SU-DHL-6 (cell line): ENCODE measurements around the gene CADM2.

Experiments
- H2AFZ ChIP-seq: fragments of 200-600 bp; sonication (generic); 2 replicates; pipeline ENCODE4 v1.6.1; 2014; ENCODE audit warnings: low read depth, mild to moderate bottlenecking, moderate library complexity, mixed read lengths, antibody characterized with exemption, low read length; ENCODE audit not compliant: severe bottlenecking
- H3F3A ChIP-seq: fragments of 200-600 bp; shearing (Covaris generic); 2 replicates; pipeline ENCODE4 v1.6.0; 2016; ENCODE audit warnings: antibody characterized with exemption, mild to moderate bottlenecking; ENCODE audit not compliant: insufficient read depth
- H3K27ac ChIP-seq: fragments of 200-600 bp; sonication (generic); 2 replicates; pipeline ENCODE4 v1.5.1; 2016; ENCODE audit warnings: low read depth, mild to moderate bottlenecking, low read length, moderate library complexity, mixed read lengths
- H3K27me3 ChIP-seq: fragments of 200-600 bp; sonication (generic), shearing (Covaris generic); 2 replicates; pipeline ENCODE4 v1.6.0; 2014; ENCODE audit warnings: mild to moderate bottlenecking, low read length
- H3K36me3 ChIP-seq: fragments of 200-600 bp; sonication (generic); 2 replicates; pipeline ENCODE4 v1.6.1; 2014; ENCODE audit warnings: mild to moderate bottlenecking, low read length, mixed read lengths
- H3K4me2 ChIP-seq: fragments of 300-600, 200-600 bp; shearing (Covaris generic), sonication (generic); 2 replicates; pipeline ENCODE4 v1.6.0; 2014; ENCODE audit warnings: low read length, low read depth, mild to moderate bottlenecking; ENCODE audit not compliant: poor library complexity, severe bottlenecking
- H3K4me3 ChIP-seq: fragments of 200-600 bp; sonication (generic); 2 replicates; pipeline ENCODE4 v1.5.1; 2014; ENCODE audit warnings: antibody characterized with exemption, low read length, mild to moderate bottlenecking, mixed read lengths; ENCODE audit not compliant: insufficient read depth, poor library complexity, severe bottlenecking
- H3K79me2 ChIP-seq: fragments of 200-600 bp; sonication (generic); 2 replicates; pipeline ENCODE4 v1.6.1; 2014; ENCODE audit warnings: mild to moderate bottlenecking, low read length, moderate library complexity; ENCODE audit not compliant: insufficient read depth
- H3K9ac ChIP-seq: fragments of 200-600 bp; sonication (generic); 2 replicates; pipeline ENCODE4 v1.7.0; 2014; ENCODE audit warnings: mild to moderate bottlenecking, low read length
- H3K9me2 ChIP-seq: fragments of 200-600 bp; sonication (generic); replicated peaks from 2 replicates; pipeline ENCODE4 v1.6.1; 2014; ENCODE audit warnings: low read length; ENCODE audit not compliant: insufficient read depth
- H3K9me3 ChIP-seq: fragments of 200-600 bp; sonication (generic); 2 replicates; pipeline ENCODE4 v1.6.1; 2014; ENCODE audit warnings: low read length, mixed read lengths; ENCODE audit not compliant: insufficient read depth
- H4K20me1 ChIP-seq: fragments of 200-600 bp; sonication (generic); 2 replicates; pipeline ENCODE4 v1.6.1; 2014; ENCODE audit warnings: low read depth, mild to moderate bottlenecking, antibody characterized with exemption, low read length, moderate library complexity, mixed read lengths
- EZH2phosphoT487 ChIP-seq: fragments of 200-600 bp; sonication (generic), shearing (Covaris generic); conservative IDR thresholded peaks from 2 replicates; pipeline ENCODE4 v1.6.1; 2018; ENCODE audit warnings: mild to moderate bottlenecking, antibody characterized with exemption, low read length, moderate library complexity, mixed read lengths
- TF ChIP-seq, protein P1 (sequence below): fragments of 200-600 bp; sonication (generic); IDR thresholded peaks from one replicate; pipeline ENCODE4 v1.5.1; 2017; ENCODE audit warnings: antibody characterized with exemption, mild to moderate bottlenecking, low read length, moderate library complexity; ENCODE audit not compliant: insufficient read depth, poor library complexity, severe bottlenecking

Gene CADM2

DNA sequence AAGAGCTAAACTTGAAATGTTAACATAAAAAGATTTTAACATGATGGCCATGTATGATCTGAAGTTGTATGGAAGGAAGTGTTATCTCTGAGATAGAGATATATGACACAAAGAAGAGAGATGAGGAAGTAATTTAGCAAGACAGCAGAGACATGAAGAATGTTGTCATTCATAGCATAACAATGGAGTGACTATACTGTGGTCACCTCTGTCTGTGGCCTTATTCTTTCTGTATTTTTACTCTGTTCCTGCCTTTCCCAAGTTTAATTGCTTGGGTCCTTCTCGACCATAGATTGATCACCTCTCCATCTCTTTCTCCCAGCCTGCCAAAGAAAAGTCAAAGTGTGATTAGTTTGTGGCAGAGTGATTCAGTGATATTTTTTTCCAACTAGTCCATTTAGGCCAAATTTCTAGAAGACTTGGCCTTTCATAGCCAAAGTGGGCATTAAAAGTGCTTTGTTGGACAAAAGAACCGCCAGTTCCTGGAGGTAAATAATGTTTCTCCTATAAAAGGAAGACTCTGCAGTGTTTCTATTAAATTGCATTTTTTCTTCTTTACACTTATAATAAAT lies 711.9 kb downstream of the CADM2 start:
- no peaks in the 10 kb centered on the region for H3F3A ChIP-seq
- no peak overlapping the region for H3K27ac ChIP-seq
- no peak for TF ChIP-seq EZH2phosphoT487
- TF ChIP-seq, protein P1, sequence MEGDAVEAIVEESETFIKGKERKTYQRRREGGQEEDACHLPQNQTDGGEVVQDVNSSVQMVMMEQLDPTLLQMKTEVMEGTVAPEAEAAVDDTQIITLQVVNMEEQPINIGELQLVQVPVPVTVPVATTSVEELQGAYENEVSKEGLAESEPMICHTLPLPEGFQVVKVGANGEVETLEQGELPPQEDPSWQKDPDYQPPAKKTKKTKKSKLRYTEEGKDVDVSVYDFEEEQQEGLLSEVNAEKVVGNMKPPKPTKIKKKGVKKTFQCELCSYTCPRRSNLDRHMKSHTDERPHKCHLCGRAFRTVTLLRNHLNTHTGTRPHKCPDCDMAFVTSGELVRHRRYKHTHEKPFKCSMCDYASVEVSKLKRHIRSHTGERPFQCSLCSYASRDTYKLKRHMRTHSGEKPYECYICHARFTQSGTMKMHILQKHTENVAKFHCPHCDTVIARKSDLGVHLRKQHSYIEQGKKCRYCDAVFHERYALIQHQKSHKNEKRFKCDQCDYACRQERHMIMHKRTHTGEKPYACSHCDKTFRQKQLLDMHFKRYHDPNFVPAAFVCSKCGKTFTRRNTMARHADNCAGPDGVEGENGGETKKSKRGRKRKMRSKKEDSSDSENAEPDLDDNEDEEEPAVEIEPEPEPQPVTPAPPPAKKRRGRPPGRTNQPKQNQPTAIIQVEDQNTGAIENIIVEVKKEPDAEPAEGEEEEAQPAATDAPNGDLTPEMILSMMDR: no peak
- H2AFZ ChIP-seq: no peak overlapping the region
- H3K9me3 ChIP-seq: no peaks in the 10 kb centered on the region
- H3K4me3 ChIP-seq: no peak overlapping the region
- no peaks in the 10 kb centered on the region for H3K79me2 ChIP-seq
- no peaks in the 10 kb centered on the region for H4K20me1 ChIP-seq
- no peaks in the 10 kb centered on the region for H3K27me3 ChIP-seq
- H3K9me2 ChIP-seq: no peaks in the 10 kb centered on the region
- H3K36me3 ChIP-seq: no peaks in the 10 kb centered on the region
- H3K9ac ChIP-seq: no peak overlapping the region
- no peak overlapping the region for H3K4me2 ChIP-seq

DNA sequence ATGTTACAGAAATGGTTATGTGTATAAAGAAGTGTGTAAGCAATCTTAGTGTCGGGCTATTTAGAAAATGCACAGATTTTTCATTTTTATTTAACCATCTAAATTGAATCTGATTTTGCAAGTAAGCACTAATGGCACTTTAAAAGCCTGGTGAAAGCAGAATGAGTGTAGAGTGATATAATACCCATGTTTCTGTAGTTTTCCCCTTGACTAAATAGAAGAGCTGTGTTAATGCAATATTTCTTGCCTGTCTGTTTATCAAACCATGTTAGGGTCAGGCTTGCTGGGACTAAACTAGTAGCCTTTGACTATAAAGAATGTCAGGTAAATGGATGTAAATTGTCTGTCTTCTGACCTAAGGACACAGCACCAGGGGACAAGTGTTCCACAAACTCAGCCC lies 714.0 kb downstream of the CADM2 start:
- no peaks in the 10 kb centered on the region for H3K36me3 ChIP-seq
- H2AFZ ChIP-seq: no peak overlapping the region
- H3K9ac ChIP-seq: no peak overlapping the region
- no peaks in the 10 kb centered on the region for H4K20me1 ChIP-seq
- H3K9me3 ChIP-seq: no peaks in the 10 kb centered on the region
- H3K4me2 ChIP-seq: no peak overlapping the region
- H3K79me2 ChIP-seq: no peaks in the 10 kb centered on the region
- no peaks in the 10 kb centered on the region for H3K9me2 ChIP-seq
- H3K27me3 ChIP-seq: no peaks in the 10 kb centered on the region
- TF ChIP-seq EZH2phosphoT487: no peak
- TF ChIP-seq, protein P1: no peak
- no peak overlapping the region for H3K27ac ChIP-seq
- no peak overlapping the region for H3K4me3 ChIP-seq
- H3F3A ChIP-seq: no peaks in the 10 kb centered on the region

GRCh38 chr3:85678713-85679112 lies 719.9 kb downstream of the CADM2 start:
- no peak overlapping the region for H2AFZ ChIP-seq
- no peaks in the 10 kb centered on the region for H3K9me3 ChIP-seq
- H3F3A ChIP-seq: no peaks in the 10 kb centered on the region
- no peaks in the 10 kb centered on the region for H3K79me2 ChIP-seq
- H3K36me3 ChIP-seq: no peaks in the 10 kb centered on the region
- H3K9me2 ChIP-seq: no peaks in the 10 kb centered on the region
- TF ChIP-seq, protein P1: no peak
- no peak for TF ChIP-seq EZH2phosphoT487
- no peak overlapping the region for H3K9ac ChIP-seq
- H3K27ac ChIP-seq: no peak overlapping the region
- no peak overlapping the region for H3K4me3 ChIP-seq
- no peak overlapping the region for H3K4me2 ChIP-seq
- H3K27me3 ChIP-seq: no peaks in the 10 kb centered on the region
- H4K20me1 ChIP-seq: no peaks in the 10 kb centered on the region

GRCh38 chr3:85681906-85682305 lies 723.1 kb downstream of the CADM2 start:
- Histone ChIP-seq H2AFZ (no peak overlapping the region), H3K36me3 (no peaks in the 10 kb centered on the region), H3K9me2 (no peaks in the 10 kb centered on the region), H3K9ac (no peak overlapping the region), H4K20me1 (no peaks in the 10 kb centered on the region), H3K4me3 (no peak overlapping the region), H3K9me3 (no peaks in the 10 kb centered on the region), H3K27ac (no peak overlapping the region), H3K27me3 (no peaks in the 10 kb centered on the region), H3K79me2 (no peaks in the 10 kb centered on the region), H3F3A (no peaks in the 10 kb centered on the region), H3K4me2 (no peak overlapping the region)
- TF ChIP-seq, protein P1: no peak
- no peak for TF ChIP-seq EZH2phosphoT487
